Kidney (tissue), 14 donors: Measurements from ENCODE around the gene HMG20B. TPM values are rescaled to one million over a fixed set of nuclear protein-coding genes. Genes with fewer than 3 reads are reported as not detected.

ENCODE experiments used
- DNase-seq, 5 donors: peaks; one replicate each; pipeline ENCODE4 v3.0.0-alpha.2; 2013 to 2020
- FAIRE-seq: peaks from 2 replicates; lab custom pipeline; 2012; peaks lifted over from hg19 to GRCh38; lab: Jason Lieb, UNC
- H3K27ac ChIP-seq, 2 donors: one replicate each; pipeline ENCODE4 v1.7.0; 2013; ENCODE audit warnings: low read depth in 2 of 2, low read length in 2 of 2, inconsistent platforms in 1 of 2
- H3K27me3 ChIP-seq: one replicate; pipeline ENCODE4 v1.7.1; 2013; ENCODE audit warnings: low read length, inconsistent platforms; ENCODE audit not compliant: control insufficient read depth, insufficient read depth
- H3K36me3 ChIP-seq, 3 donors: one replicate each; pipeline versions ENCODE4 v1.7.0 to v1.7.1; 2013; ENCODE audit warnings: low read length in 3 of 3, control low read depth in 1 of 3, inconsistent platforms in 1 of 3; ENCODE audit not compliant: insufficient read depth in 3 of 3, control insufficient read depth in 2 of 3
- H3K4me1 ChIP-seq, 3 donors: one replicate each; pipeline versions ENCODE4 v1.7.0 to v1.7.1; 2013; ENCODE audit warnings: low read length in 3 of 3, inconsistent platforms in 1 of 3, low read depth in 1 of 3; ENCODE audit not compliant: control insufficient read depth in 2 of 3, insufficient read depth in 2 of 3
- H3K4me3 ChIP-seq, 3 donors: one replicate each; pipeline versions ENCODE4 v1.7.0 to v1.8.1; 2013; ENCODE audit warnings: low read length in 3 of 3, control low read depth in 1 of 3, inconsistent platforms in 1 of 3
- H3K9ac ChIP-seq, 3 donors: one replicate each; pipeline versions ENCODE4 v1.7.0 to v1.7.1; 2013; ENCODE audit warnings: low read length in 3 of 3, control low read depth in 1 of 3, inconsistent platforms in 1 of 3
- H3K9me3 ChIP-seq, 3 donors: one replicate each; pipeline versions ENCODE4 v1.7.0 to v1.7.1; 2013; ENCODE audit warnings: low read length in 3 of 3, control low read depth in 1 of 3, inconsistent platforms in 1 of 3; ENCODE audit not compliant: control insufficient read depth in 2 of 3, insufficient read depth in 1 of 3
- intact Hi-C: fragments of 100-400 bp; cut with DNase I; formaldehyde crosslinking; loops from one replicate; pipeline ENCODE4 v1.11.1; 2022
- polyA plus RNA-seq: library from polyadenylated mRNA; stranded (reverse); fragments of 350-450 nt; fragmentation: Illumina TruSeq; extraction: RNeasy Lipid Tissue Mini Kit (QIAGEN cat#74804); gene quantifications from one replicate; pipeline ENCODE4 v1.2.3, GENCODE V29; 2014; ENCODE audit warnings: low read depth, low replicate concordance; ENCODE audit not compliant: insufficient read depth
- total RNA-seq: library from RNA; stranded (reverse); fragmentation: NEBNext Ultra II Directional; extraction: Animal tissue kit (Norgen Biotek cat#: 25700); gene quantifications from one replicate; pipeline ENCODE4 v1.2.1, GENCODE V29; 2021
- TF ChIP-seq, protein P1 (sequence below): IDR thresholded peaks from 3 replicates; pipeline ENCODE4 v1.5.1; 2012; ENCODE audit warnings: mild to moderate bottlenecking, moderate library complexity, borderline replicate concordance; ENCODE audit not compliant: insufficient read depth; ENCODE audit errors: extremely low read depth
- donor health status: control.
- donor health status: control.
- donor health status: control.
- donor health status: control.
- donor health status: control.
- donor health status: DM: yes; HTN: yes; CAD: no.
- donor health status: Normal renal cell carcinoma (clear cell type).

The HMG20B gene
- total and polyA plus RNA-seq, 2 donors from 2014 or later = 69.7 to 82.6 TPM

DNA sequence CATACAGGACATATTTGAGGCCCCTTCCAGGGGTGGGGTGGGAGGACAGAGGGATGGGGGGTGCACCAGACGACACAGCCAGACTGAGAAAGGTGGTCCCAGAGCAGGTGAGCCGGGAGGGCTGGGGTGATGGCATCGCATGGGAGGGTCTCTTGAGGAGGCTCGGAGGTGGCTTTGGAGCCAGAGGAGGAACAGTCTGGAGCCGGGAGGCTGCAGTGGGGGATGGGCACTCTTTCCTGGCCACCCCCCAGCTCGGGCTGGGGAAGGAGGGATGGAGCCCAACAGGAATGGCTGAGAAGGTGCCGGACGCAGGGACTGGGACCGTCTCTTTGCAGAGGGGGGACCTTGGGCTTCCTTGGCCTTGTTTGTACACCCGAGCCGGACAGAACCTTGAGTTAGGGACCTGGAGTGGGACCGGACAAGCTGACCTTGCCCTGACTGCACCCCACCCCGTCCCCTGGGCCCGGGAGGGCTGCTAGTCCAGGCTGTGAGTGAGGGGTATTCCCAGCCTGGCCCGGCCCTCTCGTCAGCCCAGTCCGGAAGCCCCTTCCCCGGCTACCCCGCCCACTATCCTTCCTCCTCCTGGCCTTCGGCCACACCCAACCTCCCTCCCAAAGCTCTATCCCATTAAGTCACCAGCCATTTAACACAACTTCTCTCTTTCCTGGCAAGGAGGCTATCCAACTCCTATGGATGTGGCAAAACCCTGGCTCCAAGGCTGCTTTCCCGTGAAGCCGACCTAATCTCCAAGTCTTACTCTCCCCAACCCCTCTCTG lies 34.7 kb downstream of the HMG20B start:
- FAIRE-seq (no peak), DNase-seq (peak in 2 of 5 donors; percentile 57 to 82)
- Histone ChIP-seq H3K9ac (peak overlapping the region in 1 of 3 donors; percentile 46), H3K9me3 (peaks cover 0 to 2% (median 0%) of the 10 kb centered on the region in 3 donors), H3K4me3 (peak overlapping the region; percentile 16 to 52 (median 34)), H3K36me3 (peaks cover 0 to 2% (median 0%) of the 10 kb centered on the region in 3 donors), H3K27me3 (peaks cover 9% of the 10 kb centered on the region), H3K4me1 (peaks cover 4 to 33% (median 12%) of the 10 kb centered on the region in 3 donors), H3K27ac (peak overlapping the region; percentile 85 to 87)
- intact Hi-C loops = no loop called here
- TF ChIP-seq, protein P1, sequence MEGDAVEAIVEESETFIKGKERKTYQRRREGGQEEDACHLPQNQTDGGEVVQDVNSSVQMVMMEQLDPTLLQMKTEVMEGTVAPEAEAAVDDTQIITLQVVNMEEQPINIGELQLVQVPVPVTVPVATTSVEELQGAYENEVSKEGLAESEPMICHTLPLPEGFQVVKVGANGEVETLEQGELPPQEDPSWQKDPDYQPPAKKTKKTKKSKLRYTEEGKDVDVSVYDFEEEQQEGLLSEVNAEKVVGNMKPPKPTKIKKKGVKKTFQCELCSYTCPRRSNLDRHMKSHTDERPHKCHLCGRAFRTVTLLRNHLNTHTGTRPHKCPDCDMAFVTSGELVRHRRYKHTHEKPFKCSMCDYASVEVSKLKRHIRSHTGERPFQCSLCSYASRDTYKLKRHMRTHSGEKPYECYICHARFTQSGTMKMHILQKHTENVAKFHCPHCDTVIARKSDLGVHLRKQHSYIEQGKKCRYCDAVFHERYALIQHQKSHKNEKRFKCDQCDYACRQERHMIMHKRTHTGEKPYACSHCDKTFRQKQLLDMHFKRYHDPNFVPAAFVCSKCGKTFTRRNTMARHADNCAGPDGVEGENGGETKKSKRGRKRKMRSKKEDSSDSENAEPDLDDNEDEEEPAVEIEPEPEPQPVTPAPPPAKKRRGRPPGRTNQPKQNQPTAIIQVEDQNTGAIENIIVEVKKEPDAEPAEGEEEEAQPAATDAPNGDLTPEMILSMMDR = no peak

DNA sequence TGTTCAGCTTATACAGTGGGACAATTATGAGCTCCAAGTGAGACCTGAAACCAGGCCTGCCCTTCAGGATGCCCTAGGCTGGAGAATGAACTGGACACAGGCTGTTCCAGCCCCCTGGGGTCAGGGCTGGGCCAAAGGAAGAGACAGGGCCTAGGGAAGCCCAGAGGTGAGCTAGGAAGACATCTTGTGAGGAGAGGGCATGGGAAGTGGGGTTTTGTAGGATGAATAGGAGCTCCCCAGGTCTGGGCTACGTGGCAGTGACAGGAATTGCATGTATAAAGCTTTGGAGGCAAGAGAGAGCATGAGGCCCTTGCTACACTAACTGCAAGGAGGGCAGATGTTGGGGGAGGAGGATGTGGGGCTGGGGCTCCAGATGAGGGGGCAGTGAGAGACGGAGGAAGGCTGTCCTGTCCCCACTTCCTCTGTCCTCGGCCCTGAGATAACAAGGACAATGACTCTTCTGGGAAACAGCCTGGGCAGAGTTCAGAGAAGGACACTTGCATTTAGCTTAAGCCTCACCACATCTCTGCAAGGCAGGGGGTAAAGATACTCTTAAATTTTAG lies 35.4 kb downstream of the HMG20B start:
- H3K4me1 ChIP-seq = peaks cover 4 to 30% (median 10%) of the 10 kb centered on the region in 3 donors
- H3K9me3 ChIP-seq = peaks cover 0 to 2% (median 0%) of the 10 kb centered on the region in 3 donors
- H3K27me3 ChIP-seq = peaks cover 9% of the 10 kb centered on the region
- H3K9ac ChIP-seq = peak overlapping the region in 1 of 3 donors; percentile 46
- H3K36me3 ChIP-seq = peaks cover 0 to 2% (median 0%) of the 10 kb centered on the region in 3 donors
- peak overlapping the region; percentile 85 to 87 for H3K27ac ChIP-seq
- FAIRE-seq = no peak
- TF ChIP-seq, protein P1 = no peak
- peak overlapping the region in 1 of 3 donors; percentile 52 for H3K4me3 ChIP-seq
- intact Hi-C loops = no loop called here
- DNase-seq = no peak

DNA sequence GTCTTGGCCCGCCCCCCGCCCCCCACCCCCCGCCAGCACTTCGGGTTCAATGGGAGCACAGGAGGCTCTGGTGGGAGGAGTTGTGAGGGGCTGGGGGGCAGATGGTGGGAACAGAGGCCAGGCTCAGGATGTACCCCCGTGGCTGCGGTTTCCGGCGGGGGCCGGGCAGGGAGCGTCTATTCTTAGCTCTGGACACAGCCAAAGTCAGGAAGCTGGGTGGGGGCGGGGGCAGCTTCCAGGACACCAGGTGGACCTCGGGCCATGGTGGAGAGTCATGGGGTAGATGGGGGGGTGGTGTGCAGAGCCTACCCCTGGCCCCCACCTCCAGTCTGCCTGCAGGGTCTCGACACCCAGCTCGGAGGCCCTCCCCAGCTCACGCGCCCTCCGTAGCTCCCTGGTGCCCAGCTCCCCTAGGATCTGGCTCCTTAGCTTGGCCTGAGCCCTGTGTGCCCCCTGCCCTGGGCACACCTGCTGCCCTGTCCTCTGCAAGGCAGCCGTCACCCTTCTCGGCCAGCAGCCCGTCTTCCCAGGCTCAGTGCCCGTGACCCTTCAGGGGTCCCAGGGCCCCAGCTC lies 36.1 kb downstream of the HMG20B start:
- Histone ChIP-seq H3K36me3 (peaks cover 0 to 2% (median 0%) of the 10 kb centered on the region in 3 donors), H3K9ac (no peak overlapping the region), H3K9me3 (peaks cover 0 to 2% (median 0%) of the 10 kb centered on the region in 3 donors), H3K4me1 (peaks cover 4 to 26% (median 4%) of the 10 kb centered on the region in 3 donors), H3K4me3 (no peak overlapping the region), H3K27me3 (peaks cover 9% of the 10 kb centered on the region), H3K27ac (peak overlapping the region; percentile 23 to 32)
- no peak for FAIRE-seq
- intact Hi-C loops = no loop called here
- DNase-seq = peak in 2 of 5 donors; percentile 41 to 87
- TF ChIP-seq, protein P1 = no peak
